Stimulated activated CD8-positive, alpha-beta memory T cell treated with anti-CD3 and anti-CD28 coated beads, Interleukin-2, amount 100 ng/mL, for 48 hours (primary cell): ENCODE data around the gene LCE3E.

ENCODE experiments used
- DNase-seq, 2 donors: peaks; one replicate each; pipeline ENCODE4 v3.0.0-alpha.2; 2020; ENCODE audit warnings: low read depth in 2 of 2

Gene LCE3E

GRCh38 chr1:152516082-152516481, 50.5 kb downstream of the LCE3E start:
- DNase-seq, result no peak
